HG02870 (cell line): Measurements from ENCODE around the gene ZNF260.
"Not testable (repeated sequence)": the region's sequence is repeated elsewhere in the genome, so short reads cannot be mapped to it uniquely, and the experiment has no call there.

ENCODE experiments used
- ATAC-seq: cut with Tn5 transposase; IDR thresholded peaks from one replicate; pipeline ENCODE4 v1.9.1; 2021; ENCODE audit warnings: mild to moderate bottlenecking, moderate library complexity; ENCODE audit not compliant: unreplicated experiment

Gene ZNF260

GRCh38 chr19:36490846-36491245, 37.2 kb downstream of the ZNF260 start:
- ATAC-seq = not testable (repeated sequence)

DNA sequence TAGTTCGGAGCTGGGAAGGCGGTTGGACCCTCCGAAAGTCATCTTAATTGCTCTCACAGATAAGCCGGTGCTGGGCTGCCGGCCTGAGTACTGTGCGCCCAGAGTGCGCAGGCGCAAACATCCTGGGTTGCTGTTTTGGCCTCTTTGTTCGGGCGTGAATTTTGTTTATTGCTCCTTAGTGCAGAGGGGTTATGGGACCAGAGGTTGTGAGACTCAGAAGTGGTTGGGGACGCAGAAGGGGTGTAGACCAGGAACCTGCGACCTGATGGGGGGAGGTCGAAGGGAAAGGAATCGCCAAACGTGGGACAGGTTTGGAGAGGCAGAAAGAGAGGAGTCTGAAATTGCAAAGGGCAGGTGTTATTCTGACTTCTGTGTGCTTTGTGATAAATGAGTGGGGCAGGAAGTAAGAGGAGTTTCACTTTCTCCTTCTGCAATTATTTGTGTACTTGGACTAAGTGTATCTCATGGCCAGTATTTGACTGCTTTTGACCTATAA, 38.1 kb downstream of the ZNF260 start:
- ATAC-seq = peak; percentile 45

GRCh38 chr19:36489118-36489919, 38.8 kb downstream of the ZNF260 start, which contains the start of gene ZNF566:
Gene ZNF566 (minus strand): TSS chr19:36489561. CDS start chr19:36476557, 13,004 bp downstream.
- peak; percentile 77 for ATAC-seq

DNA sequence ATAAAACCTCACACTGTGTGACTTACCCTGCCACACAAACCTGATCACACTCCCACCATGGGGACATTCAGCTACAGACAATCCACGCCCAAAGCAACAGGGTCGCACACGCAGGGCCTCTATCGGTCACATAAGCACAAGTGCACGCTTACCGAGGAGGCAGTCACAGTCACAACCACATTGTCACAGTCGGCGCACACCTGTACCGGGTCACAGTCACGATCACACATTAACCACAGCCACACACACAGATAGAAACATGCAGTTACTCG, 39.3 kb downstream of the ZNF260 start:
- peak; percentile 17 for ATAC-seq

DNA sequence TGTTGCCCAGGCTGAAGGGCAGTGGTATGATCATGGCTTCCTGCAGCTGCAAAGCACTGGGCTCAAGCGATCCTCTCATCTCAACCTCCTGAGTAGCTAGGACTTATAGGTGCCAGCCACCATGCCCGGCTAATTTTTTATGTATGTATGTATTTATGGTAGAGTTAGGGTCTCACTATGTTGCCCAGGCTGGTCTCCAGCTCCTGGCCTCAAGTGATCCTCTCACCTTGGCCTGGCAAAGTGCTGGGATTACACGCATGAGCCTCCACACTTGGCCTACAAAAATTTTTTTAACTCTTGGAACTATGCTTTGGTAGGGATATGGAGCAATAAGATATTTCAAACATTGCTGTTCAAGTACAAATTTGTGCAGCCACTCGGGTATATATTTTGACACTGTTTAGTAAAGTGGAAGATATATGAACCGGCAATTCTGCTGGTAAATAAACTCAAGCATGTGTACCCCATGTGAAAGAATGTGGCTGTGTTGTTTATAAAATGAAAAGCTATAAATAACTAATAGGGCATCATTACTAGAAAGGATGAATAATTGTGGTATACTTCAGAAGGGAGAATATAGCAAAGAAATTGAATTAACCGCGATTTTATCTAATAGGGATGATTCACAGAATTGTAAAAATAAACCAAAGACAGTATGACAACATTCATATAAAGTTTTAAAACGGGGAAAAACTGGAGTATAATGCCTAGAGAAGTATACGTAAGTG, 39.8 kb downstream of the ZNF260 start:
- ATAC-seq = no peak

GRCh38 chr19:36483653-36484052, 44.4 kb downstream of the ZNF260 start:
- ATAC-seq = no peak

DNA sequence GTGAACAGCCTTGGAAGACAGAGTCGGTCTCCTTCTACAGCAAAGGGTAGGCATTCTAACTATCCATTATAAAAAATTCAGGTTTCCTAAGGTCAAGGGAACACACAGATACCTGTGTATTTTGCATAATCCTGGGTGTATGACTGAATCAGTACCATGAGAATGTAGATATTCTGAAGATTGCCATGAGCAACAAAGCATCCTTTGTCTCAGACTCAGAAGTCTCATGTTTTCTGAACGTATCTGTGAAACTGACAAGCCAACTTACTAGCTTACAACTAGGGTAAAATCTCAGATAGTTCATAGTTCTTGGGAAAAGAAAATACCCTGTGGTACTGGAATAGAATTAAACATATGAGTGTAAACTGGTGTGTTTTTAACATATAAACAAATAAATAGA, 45.2 kb downstream of the ZNF260 start:
- no peak for ATAC-seq
